ENCODE results near the gene PMM2.

DNA sequence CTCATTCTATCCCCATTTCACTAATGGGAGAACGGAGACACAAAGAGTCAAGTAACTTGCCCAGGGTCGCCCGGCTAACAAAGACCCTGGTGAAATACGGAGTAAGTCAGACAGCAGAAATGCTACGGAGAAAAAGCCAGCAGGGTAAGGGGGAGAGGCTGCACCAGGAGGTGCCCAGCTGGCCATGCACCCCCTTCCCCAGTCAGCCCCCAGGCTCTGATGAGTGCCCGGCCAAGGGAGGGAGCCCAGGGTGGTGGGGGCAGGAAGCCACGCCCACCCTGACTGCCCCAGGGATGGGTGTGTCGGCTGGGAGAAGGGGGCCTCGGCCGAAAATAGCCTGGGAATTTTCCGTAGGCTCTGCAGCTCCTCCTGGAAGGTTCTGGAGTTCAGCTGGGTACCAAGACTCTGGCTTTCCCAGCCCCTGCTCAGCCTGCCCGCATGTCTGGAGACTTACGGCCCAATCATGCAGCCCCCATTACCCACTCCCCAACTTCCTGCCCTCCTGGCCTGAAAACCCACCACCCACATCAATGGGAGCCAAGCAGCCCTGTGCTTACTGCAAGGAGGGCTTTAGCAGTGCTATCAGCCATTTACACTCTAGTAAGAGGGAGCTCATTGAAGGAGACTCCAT, 67.0 kb downstream of the PMM2 start:
- TF ChIP-seq, protein P1, sequence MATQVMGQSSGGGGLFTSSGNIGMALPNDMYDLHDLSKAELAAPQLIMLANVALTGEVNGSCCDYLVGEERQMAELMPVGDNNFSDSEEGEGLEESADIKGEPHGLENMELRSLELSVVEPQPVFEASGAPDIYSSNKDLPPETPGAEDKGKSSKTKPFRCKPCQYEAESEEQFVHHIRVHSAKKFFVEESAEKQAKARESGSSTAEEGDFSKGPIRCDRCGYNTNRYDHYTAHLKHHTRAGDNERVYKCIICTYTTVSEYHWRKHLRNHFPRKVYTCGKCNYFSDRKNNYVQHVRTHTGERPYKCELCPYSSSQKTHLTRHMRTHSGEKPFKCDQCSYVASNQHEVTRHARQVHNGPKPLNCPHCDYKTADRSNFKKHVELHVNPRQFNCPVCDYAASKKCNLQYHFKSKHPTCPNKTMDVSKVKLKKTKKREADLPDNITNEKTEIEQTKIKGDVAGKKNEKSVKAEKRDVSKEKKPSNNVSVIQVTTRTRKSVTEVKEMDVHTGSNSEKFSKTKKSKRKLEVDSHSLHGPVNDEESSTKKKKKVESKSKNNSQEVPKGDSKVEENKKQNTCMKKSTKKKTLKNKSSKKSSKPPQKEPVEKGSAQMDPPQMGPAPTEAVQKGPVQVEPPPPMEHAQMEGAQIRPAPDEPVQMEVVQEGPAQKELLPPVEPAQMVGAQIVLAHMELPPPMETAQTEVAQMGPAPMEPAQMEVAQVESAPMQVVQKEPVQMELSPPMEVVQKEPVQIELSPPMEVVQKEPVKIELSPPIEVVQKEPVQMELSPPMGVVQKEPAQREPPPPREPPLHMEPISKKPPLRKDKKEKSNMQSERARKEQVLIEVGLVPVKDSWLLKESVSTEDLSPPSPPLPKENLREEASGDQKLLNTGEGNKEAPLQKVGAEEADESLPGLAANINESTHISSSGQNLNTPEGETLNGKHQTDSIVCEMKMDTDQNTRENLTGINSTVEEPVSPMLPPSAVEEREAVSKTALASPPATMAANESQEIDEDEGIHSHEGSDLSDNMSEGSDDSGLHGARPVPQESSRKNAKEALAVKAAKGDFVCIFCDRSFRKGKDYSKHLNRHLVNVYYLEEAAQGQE (tag by site-specific recombination; IDR thresholded peaks at IDR 0.05) = no peak
- no peak for TF ChIP-seq ZNF335 (tag by site-specific recombination; conservative IDR thresholded peaks at IDR 0.05)
- no peak for TF ChIP-seq ZBTB48 (tag by site-specific recombination; IDR thresholded peaks at IDR 0.05)
- TF ChIP-seq, protein P2, sequence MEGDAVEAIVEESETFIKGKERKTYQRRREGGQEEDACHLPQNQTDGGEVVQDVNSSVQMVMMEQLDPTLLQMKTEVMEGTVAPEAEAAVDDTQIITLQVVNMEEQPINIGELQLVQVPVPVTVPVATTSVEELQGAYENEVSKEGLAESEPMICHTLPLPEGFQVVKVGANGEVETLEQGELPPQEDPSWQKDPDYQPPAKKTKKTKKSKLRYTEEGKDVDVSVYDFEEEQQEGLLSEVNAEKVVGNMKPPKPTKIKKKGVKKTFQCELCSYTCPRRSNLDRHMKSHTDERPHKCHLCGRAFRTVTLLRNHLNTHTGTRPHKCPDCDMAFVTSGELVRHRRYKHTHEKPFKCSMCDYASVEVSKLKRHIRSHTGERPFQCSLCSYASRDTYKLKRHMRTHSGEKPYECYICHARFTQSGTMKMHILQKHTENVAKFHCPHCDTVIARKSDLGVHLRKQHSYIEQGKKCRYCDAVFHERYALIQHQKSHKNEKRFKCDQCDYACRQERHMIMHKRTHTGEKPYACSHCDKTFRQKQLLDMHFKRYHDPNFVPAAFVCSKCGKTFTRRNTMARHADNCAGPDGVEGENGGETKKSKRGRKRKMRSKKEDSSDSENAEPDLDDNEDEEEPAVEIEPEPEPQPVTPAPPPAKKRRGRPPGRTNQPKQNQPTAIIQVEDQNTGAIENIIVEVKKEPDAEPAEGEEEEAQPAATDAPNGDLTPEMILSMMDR (tag by site-specific recombination; IDR thresholded peaks at IDR 0.05) = no peak
- TF ChIP-seq, protein P3, sequence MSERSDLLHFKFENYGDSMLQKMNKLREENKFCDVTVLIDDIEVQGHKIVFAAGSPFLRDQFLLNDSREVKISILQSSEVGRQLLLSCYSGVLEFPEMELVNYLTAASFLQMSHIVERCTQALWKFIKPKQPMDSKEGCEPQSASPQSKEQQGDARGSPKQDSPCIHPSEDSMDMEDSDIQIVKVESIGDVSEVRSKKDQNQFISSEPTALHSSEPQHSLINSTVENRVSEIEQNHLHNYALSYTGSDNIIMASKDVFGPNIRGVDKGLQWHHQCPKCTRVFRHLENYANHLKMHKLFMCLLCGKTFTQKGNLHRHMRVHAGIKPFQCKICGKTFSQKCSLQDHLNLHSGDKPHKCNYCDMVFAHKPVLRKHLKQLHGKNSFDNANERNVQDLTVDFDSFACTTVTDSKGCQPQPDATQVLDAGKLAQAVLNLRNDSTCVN (tag by site-specific recombination; optimal IDR thresholded peaks at IDR 0.05) = no peak
